ENCODE measurements around the gene PEX14.

- TF ChIP-seq OSR1 (CRISPR knock-in tag; IDR thresholded peaks at IDR 0.05) (no peak), ZNF8 (CRISPR knock-in tag; IDR thresholded peaks at IDR 0.05) (no peak), PPARA (CRISPR knock-in tag; IDR thresholded peaks at IDR 0.05; ENCODE audit: borderline replicate concordance) (no peak), PATZ1 (CRISPR knock-in tag; IDR thresholded peaks at IDR 0.05; ENCODE audit: borderline replicate concordance) (no peak), ZFP3 (CRISPR knock-in tag; IDR thresholded peaks at IDR 0.05) (no peak), ARNTL (CRISPR knock-in tag; IDR thresholded peaks at IDR 0.05; ENCODE audit: borderline replicate concordance, low read depth) (no peak)
Observed at GRCh38 chr1:10586125-10586524, 111.4 kb downstream of the PEX14 start.

All from SK-N-SH treated with all-trans-retinoic acid at 6 μM for 48 hours (cell line).